Smooth muscle cell (in vitro differentiated cells): ENCODE data around the gene B4GALT6. TPM values are rescaled to one million over a fixed set of nuclear protein-coding genes. Genes with fewer than 3 reads are reported as not detected.

ENCODE experiments used
- DNase-seq: peaks from one replicate; lab custom pipeline; 2025; ENCODE audit not compliant: unreplicated experiment; lab: John Stamatoyannopoulos, UW
- H2AFZ ChIP-seq: fragments of 200-600 bp; sonication (generic); 2 replicates; pipeline ENCODE4 v1.6.0; 2016; ENCODE audit warnings: antibody characterized with exemption, low read depth, mild to moderate bottlenecking
- H3F3A ChIP-seq: fragments of 200-600 bp; sonication (generic); 2 replicates; pipeline ENCODE4 v1.6.0; 2017; ENCODE audit warnings: antibody characterized with exemption, low read depth
- H3K27ac ChIP-seq: fragments of 200-600 bp; sonication (generic); 2 replicates; pipeline ENCODE4 v1.5.1; 2016; ENCODE audit warnings: low read depth, mild to moderate bottlenecking
- H3K27me3 ChIP-seq: fragments of 200-600 bp; sonication (generic); 2 replicates; pipeline ENCODE4 v1.6.1; 2016; ENCODE audit warnings: low read depth, mild to moderate bottlenecking
- H3K36me3 ChIP-seq: fragments of 200-600 bp; sonication (generic); 2 replicates; pipeline ENCODE4 v1.5.1; 2016; ENCODE audit warnings: low read depth
- H3K4me1 ChIP-seq: fragments of 200-600 bp; sonication (generic); 2 replicates; pipeline ENCODE4 v1.5.1; 2016; ENCODE audit warnings: low read depth
- H3K4me2 ChIP-seq: fragments of 200-600 bp; sonication (generic); 2 replicates; pipeline ENCODE4 v1.6.0; 2016; ENCODE audit warnings: mild to moderate bottlenecking
- H3K4me3 ChIP-seq: fragments of 200-600 bp; sonication (generic); 2 replicates; pipeline ENCODE4 v1.5.1; 2016; ENCODE audit warnings: mild to moderate bottlenecking
- H3K79me2 ChIP-seq: fragments of 200-600 bp; sonication (generic); 2 replicates; pipeline ENCODE4 v1.6.0; 2016; ENCODE audit warnings: low read depth, mild to moderate bottlenecking
- H3K9ac ChIP-seq: fragments of 200-600 bp; sonication (generic); 2 replicates; pipeline ENCODE4 v1.6.0; 2016; ENCODE audit warnings: low read depth
- H3K9me3 ChIP-seq: fragments of 200-600 bp; sonication (generic); replicated peaks from 2 replicates; pipeline ENCODE4 v1.5.1; 2016; ENCODE audit warnings: low read depth
- H4K20me1 ChIP-seq: fragments of 200-600 bp; sonication (generic); 2 replicates; pipeline ENCODE4 v1.6.0; 2016; ENCODE audit warnings: low read depth
- CTCF ChIP-seq: fragments of 200-600 bp; sonication (generic); IDR thresholded peaks from 2 replicates; pipeline ENCODE4 v1.5.1; 2017; ENCODE audit warnings: borderline replicate concordance, mild to moderate bottlenecking, antibody characterized with exemption; ENCODE audit not compliant: insufficient read depth, poor library complexity, severe bottlenecking
- WGBS: methylation state at CpG from one replicate; pipeline ENCODE4 v1.1.7; 2016; ENCODE audit warnings: low lambda C conversion rate; 5-methylcytosine and 5-hydroxymethylcytosine counted together
- polyA plus RNA-seq: library from polyadenylated mRNA; unstranded; fragments of >200 nt; fragmentation: Nextera tagmentation; extraction: Ambion mirVana; gene quantifications from 2 replicates; pipeline ENCODE4 v1.2.1, GENCODE V29; 2016
- total RNA-seq: library from RNA; depleted of rRNA; stranded (reverse); fragments of >200 nt; gene quantifications from 2 replicates; pipeline ENCODE4 v1.2.3, GENCODE V29; 2014

The B4GALT6 gene
- total and polyA plus RNA-seq, 2 experiments from 2014 or later = 4.0 to 15.1 TPM

- Histone ChIP-seq H3K4me1 (no peaks in the 10 kb centered on the region), H3K79me2 (no peaks in the 10 kb centered on the region), H3F3A (no peaks in the 10 kb centered on the region), H3K36me3 (no peaks in the 10 kb centered on the region), H3K4me3 (no peak overlapping the region), H3K9me3 (no peaks in the 10 kb centered on the region), H3K27ac (no peak overlapping the region), H3K4me2 (no peak overlapping the region), H3K27me3 (no peaks in the 10 kb centered on the region), H3K9ac (no peak overlapping the region), H4K20me1 (no peaks in the 10 kb centered on the region), H2AFZ (no peak overlapping the region)
- whole genome bisulfite sequencing = 93% methylated on average over 6 of the region's 7 CpGs
- no peak for DNase-seq
- no peak for TF ChIP-seq CTCF
Measured at GRCh38 chr18:31723639-31723989, 39.2 kb upstream of the B4GALT6 start.

GRCh38 chr18:31722369-31722957, 38.1 kb upstream of the B4GALT6 start:
- Histone ChIP-seq H3K4me1 (no peaks in the 10 kb centered on the region), H3K36me3 (no peaks in the 10 kb centered on the region), H3K9me3 (no peaks in the 10 kb centered on the region), H4K20me1 (no peaks in the 10 kb centered on the region), H3K27ac (no peak overlapping the region), H2AFZ (no peak overlapping the region), H3K27me3 (no peaks in the 10 kb centered on the region), H3K9ac (no peak overlapping the region), H3K79me2 (no peaks in the 10 kb centered on the region), H3K4me3 (no peak overlapping the region), H3K4me2 (no peak overlapping the region), H3F3A (no peaks in the 10 kb centered on the region)
- peak; percentile 45 for DNase-seq
- 41% methylated on average over 7 of the region's 7 CpGs for WGBS
- peak; percentile 86 for TF ChIP-seq CTCF

GRCh38 chr18:31721601-31722000, 37.2 kb upstream of the B4GALT6 start:
- Histone ChIP-seq H3F3A (no peaks in the 10 kb centered on the region), H3K4me3 (no peak overlapping the region), H3K27ac (no peak overlapping the region), H3K79me2 (no peaks in the 10 kb centered on the region), H3K4me2 (no peak overlapping the region), H3K27me3 (no peaks in the 10 kb centered on the region), H3K9ac (no peak overlapping the region), H4K20me1 (no peaks in the 10 kb centered on the region), H3K9me3 (no peaks in the 10 kb centered on the region), H3K36me3 (no peaks in the 10 kb centered on the region), H3K4me1 (no peaks in the 10 kb centered on the region), H2AFZ (no peak overlapping the region)
- no peak for DNase-seq
- 74% methylated on average over 3 of the region's 3 CpGs for WGBS
- no peak for TF ChIP-seq CTCF

GRCh38 chr18:31720867-31721266, 36.5 kb upstream of the B4GALT6 start:
- no peaks in the 10 kb centered on the region for H4K20me1 ChIP-seq
- no peak overlapping the region for H3K4me3 ChIP-seq
- no peak overlapping the region for H3K27ac ChIP-seq
- WGBS = 68% methylated on average over 7 of the region's 7 CpGs
- no peak overlapping the region for H3K9ac ChIP-seq
- H3K36me3 ChIP-seq = no peaks in the 10 kb centered on the region
- DNase-seq = no peak
- H3K79me2 ChIP-seq = no peaks in the 10 kb centered on the region
- no peak overlapping the region for H3K4me2 ChIP-seq
- no peak overlapping the region for H2AFZ ChIP-seq
- H3K9me3 ChIP-seq = no peaks in the 10 kb centered on the region
- no peaks in the 10 kb centered on the region for H3K27me3 ChIP-seq
- H3F3A ChIP-seq = no peaks in the 10 kb centered on the region
- no peak for TF ChIP-seq CTCF
- no peaks in the 10 kb centered on the region for H3K4me1 ChIP-seq
